ENCODE results near the gene GCK. TPM values are rescaled to one million over a fixed set of nuclear protein-coding genes. Genes with fewer than 3 reads are reported as not detected.

Gene GCK
- total and polyA plus RNA-seq, 7 donors = 0.27 to 1.8 (median 0.60) TPM; not detected in 2

DNA sequence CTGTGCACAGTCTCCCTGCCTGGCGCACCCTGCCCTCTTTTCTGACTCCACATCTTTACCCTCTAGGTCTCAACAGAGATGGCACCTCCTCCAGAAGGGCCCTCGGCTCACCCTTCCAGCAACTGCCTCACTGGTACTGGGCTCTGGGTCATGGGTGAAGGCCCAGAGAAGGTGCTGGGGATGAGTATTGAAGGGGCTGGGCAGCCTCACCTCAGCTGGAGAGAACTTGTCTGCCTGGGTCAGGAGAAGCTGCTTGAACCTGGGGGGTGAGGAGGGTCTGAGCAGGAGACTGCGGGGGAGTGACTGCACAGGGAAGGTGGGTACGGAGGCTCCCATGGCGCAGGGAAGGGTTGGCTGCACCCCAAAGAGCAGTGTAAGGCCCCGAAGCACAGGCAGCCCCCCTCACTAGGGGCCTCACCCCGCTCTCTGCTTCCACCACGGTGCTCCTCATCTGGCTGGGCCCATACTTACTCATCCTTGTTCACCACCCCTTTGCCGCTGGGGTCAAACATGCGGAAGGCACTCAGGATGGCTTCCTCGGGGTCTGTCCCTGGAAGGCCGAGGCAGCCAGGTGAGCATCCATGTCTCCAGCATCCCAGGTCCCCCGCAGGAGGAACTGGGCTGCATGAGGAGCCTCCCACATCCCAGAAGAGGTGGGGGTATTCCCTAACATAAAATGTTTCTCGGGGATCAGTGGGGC lies 49.8 kb downstream of the GCK start:
- no peak overlapping the region for H3K4me3 ChIP-seq
- TF ChIP-seq EP300 (IDR thresholded peaks at IDR 0.05) (no peak), POLR2AphosphoS5 (IDR thresholded peaks at IDR 0.05) (no peak), POLR2A (IDR thresholded peaks at IDR 0.05) (no peak)
- TF ChIP-seq, protein P1, sequence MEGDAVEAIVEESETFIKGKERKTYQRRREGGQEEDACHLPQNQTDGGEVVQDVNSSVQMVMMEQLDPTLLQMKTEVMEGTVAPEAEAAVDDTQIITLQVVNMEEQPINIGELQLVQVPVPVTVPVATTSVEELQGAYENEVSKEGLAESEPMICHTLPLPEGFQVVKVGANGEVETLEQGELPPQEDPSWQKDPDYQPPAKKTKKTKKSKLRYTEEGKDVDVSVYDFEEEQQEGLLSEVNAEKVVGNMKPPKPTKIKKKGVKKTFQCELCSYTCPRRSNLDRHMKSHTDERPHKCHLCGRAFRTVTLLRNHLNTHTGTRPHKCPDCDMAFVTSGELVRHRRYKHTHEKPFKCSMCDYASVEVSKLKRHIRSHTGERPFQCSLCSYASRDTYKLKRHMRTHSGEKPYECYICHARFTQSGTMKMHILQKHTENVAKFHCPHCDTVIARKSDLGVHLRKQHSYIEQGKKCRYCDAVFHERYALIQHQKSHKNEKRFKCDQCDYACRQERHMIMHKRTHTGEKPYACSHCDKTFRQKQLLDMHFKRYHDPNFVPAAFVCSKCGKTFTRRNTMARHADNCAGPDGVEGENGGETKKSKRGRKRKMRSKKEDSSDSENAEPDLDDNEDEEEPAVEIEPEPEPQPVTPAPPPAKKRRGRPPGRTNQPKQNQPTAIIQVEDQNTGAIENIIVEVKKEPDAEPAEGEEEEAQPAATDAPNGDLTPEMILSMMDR (IDR thresholded peaks at IDR 0.05) = no peak
- H3K36me3 ChIP-seq = no peaks in the 10 kb centered on the region
- H3K9me3 ChIP-seq = no peaks in the 10 kb centered on the region
- intact Hi-C loops (cut with DNase I) = no loop called here
- peaks cover 0 to 2% (median 0%) of the 10 kb centered on the region in 3 donors for H3K27me3 ChIP-seq
- no peaks in the 10 kb centered on the region for H3K4me1 ChIP-seq
- 90% methylated on average over 14 of the region's 14 CpGs for WGBS, 2 donors
- H3K27ac ChIP-seq = no peak overlapping the region
- DNase-seq = no peak

DNA sequence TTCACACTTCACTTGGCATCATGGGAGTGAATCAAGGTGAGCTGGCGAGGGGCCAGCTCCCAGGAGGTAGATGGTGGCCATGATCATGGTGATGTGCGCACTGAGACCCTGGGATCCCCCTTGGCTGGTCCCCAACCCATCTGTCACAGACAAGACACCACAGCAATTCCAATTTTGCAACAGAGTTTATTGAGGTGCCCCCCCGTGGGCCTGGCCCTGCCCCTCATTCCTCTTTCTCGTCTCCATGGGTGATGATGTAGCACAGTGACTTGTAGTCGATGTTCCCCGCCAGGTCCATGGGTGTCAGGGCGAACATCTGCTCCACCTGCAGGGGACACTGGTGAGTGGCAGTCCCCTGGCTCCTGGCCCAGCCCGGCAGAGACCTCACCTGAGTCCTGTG lies 50.5 kb downstream of the GCK start:
- Histone ChIP-seq H3K4me3 (no peak overlapping the region), H3K27me3 (no peaks in the 10 kb centered on the region), H3K4me1 (no peaks in the 10 kb centered on the region), H3K9me3 (no peaks in the 10 kb centered on the region), H3K27ac (no peak overlapping the region), H3K36me3 (no peaks in the 10 kb centered on the region)
- intact Hi-C loops (cut with DNase I) = no loop called here
- DNase-seq = no peak
- WGBS, 2 donors = 75 to 80% methylated on average over 8 of the region's 8 CpGs
- TF ChIP-seq POLR2AphosphoS5 (IDR thresholded peaks at IDR 0.05) = no peak
- TF ChIP-seq EP300 (IDR thresholded peaks at IDR 0.05) = no peak
- TF ChIP-seq, protein P1 (IDR thresholded peaks at IDR 0.05) = no peak
- TF ChIP-seq POLR2A (IDR thresholded peaks at IDR 0.05) = no peak

DNA sequence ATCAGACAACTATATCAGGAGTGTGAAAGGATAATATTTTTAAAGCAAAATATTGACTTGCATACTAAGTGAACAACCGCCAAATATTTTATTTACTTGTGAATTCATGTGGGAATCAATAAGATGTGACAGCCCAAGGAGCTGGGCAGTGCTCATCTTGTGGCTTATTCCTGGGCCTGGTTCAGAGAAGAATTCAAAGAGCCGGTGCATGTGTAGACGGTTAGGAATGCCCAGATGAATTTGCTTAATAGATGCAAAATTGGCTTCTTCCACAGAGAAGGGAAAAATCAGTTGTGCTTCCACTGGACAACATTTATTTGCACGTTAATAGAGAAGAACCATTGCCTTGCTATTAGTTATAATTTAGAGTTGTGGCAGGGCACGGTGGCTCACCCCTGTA lies 52.5 kb downstream of the GCK start:
- DNase-seq = no peak
- no peak for TF ChIP-seq POLR2AphosphoS5 (IDR thresholded peaks at IDR 0.05)
- TF ChIP-seq EP300 (IDR thresholded peaks at IDR 0.05) = no peak
- TF ChIP-seq, protein P1 (IDR thresholded peaks at IDR 0.05) = no peak
- TF ChIP-seq POLR2A (IDR thresholded peaks at IDR 0.05) = no peak
- H3K4me1 ChIP-seq = no peaks in the 10 kb centered on the region
- no peaks in the 10 kb centered on the region for H3K27me3 ChIP-seq
- no peaks in the 10 kb centered on the region for H3K9me3 ChIP-seq
- 87 to 91% methylated on average over 5 of the region's 5 CpGs for WGBS, 2 donors
- H3K27ac ChIP-seq = no peak overlapping the region
- H3K4me3 ChIP-seq = no peak overlapping the region
- intact Hi-C loops (cut with DNase I) = no loop called here
- H3K36me3 ChIP-seq = no peaks in the 10 kb centered on the region

DNA sequence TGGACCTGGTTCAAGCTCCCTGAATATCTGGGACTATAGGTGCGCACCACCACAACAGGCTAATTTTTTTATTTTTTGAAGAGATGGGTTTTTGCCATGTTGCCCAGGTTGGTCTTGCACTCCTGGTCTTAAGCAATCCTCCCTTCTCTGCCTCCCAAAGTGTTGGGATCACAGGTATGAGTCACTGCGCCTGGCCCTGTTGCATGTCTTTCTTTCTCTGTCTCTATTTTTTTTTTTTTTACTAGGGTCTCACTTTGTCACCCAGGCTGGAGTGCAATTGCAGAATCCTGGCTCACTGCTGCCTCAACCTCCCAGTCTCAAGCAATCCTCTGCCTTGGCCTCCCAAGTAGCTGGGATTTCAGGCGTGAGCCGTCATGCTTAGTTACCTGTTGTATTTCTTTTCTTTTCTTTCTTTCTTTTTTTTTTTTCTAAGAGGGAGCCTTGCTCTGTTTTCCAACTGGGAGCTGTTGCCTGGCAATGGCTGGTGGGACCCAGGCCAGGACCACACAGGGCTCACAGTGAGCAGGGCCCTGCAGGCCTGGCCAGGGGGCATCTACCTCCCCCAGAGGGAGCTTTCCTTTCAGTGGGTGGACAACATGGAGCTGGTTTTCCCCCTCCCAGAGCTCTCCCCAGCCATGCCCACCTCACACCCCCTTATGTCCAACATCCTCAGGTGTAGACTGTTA lies 54.2 kb downstream of the GCK start:
- 94% methylated on average over 4 of the region's 4 CpGs for WGBS, 2 donors
- intact Hi-C loops (cut with DNase I) = no loop called here

More for the DNA sequence above, 54.2 kb downstream of the GCK start:
- no peaks in the 10 kb centered on the region for H3K9me3 ChIP-seq
- no peaks in the 10 kb centered on the region for H3K27me3 ChIP-seq
- DNase-seq = no peak
- no peak overlapping the region for H3K4me3 ChIP-seq
- no peak overlapping the region for H3K27ac ChIP-seq
- no peaks in the 10 kb centered on the region for H3K36me3 ChIP-seq
- TF ChIP-seq POLR2A (IDR thresholded peaks at IDR 0.05) (no peak), POLR2AphosphoS5 (IDR thresholded peaks at IDR 0.05) (no peak), EP300 (IDR thresholded peaks at IDR 0.05) (no peak)
- TF ChIP-seq, protein P1 (IDR thresholded peaks at IDR 0.05) = no peak
- no peaks in the 10 kb centered on the region for H3K4me1 ChIP-seq

Data from sigmoid colon (tissue), 7 donors.